ENCODE measurements around the gene MTG2. TPM values are rescaled to one million over a fixed set of nuclear protein-coding genes. Genes with fewer than 3 reads are reported as not detected.

MTG2 gene
- total and polyA plus RNA-seq, 2 of the 13 experiments (the other 11 are each of a cell fraction or from before 2014, with no cell fraction given) = 20.4 to 37.8 TPM

DNA sequence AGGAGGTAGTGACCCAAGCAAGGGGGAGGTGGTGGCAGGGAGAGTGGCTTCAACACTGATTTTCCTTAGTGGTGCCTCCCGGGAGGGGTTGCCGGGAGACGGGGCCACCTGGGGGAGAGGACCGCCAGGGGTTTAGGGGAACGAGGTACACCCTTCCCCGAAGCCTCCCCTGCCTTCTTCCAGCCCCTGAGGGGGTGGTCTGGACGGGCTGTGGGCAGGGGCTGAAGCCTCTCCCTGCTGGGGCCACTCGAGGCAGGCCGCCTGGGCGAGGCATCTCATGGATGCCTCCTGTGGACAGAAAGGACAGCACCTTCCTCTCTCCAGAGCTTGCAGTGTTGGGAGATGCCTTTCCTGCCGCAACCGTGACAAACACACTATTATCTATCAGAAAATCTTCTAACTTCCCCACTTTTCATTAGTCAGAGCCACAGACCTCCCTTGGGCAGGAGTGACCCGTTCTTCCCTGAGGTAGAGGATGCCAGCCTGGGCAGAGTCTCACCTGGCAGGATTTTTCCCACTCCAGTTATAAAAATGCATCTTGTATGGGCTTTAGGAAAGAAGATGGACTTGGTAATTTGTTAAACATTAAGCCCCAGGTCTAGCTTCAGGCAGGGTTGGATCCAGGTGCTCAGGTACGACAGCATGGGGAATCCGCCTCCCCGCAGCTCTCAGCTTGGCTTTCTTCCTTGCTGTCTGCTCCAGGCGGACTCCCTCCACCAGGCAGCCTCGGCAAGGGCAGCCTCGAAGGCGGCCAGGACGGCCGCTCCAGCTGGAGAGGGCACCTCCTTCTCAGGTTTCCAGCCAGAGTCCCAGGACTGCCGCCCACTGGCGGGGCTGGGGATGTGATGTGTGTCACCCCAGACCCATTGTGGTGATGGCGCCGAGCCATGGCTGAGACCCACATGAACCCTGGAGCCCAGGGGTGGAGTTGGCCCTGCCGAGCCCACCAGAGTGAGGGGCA is 26.2 kb downstream of the MTG2 start (continued):
- TF ChIP-seq, protein P1, sequence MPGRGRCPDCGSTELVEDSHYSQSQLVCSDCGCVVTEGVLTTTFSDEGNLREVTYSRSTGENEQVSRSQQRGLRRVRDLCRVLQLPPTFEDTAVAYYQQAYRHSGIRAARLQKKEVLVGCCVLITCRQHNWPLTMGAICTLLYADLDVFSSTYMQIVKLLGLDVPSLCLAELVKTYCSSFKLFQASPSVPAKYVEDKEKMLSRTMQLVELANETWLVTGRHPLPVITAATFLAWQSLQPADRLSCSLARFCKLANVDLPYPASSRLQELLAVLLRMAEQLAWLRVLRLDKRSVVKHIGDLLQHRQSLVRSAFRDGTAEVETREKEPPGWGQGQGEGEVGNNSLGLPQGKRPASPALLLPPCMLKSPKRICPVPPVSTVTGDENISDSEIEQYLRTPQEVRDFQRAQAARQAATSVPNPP (CRISPR knock-in tag; IDR thresholded peaks at IDR 0.05) = no peak
- no peak for TF ChIP-seq THAP11 (CRISPR knock-in tag; IDR thresholded peaks at IDR 0.05)
- TF ChIP-seq, protein P2, sequence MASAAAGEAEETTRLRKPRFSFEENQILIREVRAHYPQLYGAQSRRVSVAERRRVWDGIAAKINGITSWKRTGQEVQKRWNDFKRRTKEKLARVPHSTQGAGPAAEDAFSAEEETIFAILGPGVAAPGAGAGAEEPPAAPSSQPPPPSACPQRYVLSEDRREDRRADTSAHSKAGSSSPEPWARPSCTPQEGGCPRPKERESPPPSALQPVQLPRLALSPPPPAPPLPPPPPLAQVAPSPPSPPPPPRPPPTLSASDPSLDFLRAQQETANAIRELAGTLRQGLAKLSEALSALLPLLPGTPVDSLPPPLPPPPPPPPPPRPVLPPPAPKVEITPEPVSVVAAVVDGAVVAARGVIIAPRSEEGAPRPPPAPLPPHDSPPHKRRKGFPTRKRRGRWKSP (CRISPR knock-in tag; IDR thresholded peaks at IDR 0.05) = no peak
- TF ChIP-seq FOXM1 (CRISPR knock-in tag; IDR thresholded peaks at IDR 0.05) = no peak
- no peak for TF ChIP-seq ZNF543 (CRISPR knock-in tag; IDR thresholded peaks at IDR 0.05)
- TF ChIP-seq, protein P3, sequence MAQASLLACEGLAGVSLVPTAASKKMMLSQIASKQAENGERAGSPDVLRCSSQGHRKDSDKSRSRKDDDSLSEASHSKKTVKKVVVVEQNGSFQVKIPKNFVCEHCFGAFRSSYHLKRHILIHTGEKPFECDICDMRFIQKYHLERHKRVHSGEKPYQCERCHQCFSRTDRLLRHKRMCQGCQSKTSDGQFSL (CRISPR knock-in tag; IDR thresholded peaks at IDR 0.05) = no peak; the same call in 1 of the 2 replicates
- TF ChIP-seq ZNF317 (CRISPR knock-in tag; IDR thresholded peaks at IDR 0.05) = no peak
- TF ChIP-seq IKZF4 (CRISPR knock-in tag; IDR thresholded peaks at IDR 0.05; ENCODE audit: borderline replicate concordance, low read depth, not compliant biosample characterization) = no peak
- TF ChIP-seq, protein P4, sequence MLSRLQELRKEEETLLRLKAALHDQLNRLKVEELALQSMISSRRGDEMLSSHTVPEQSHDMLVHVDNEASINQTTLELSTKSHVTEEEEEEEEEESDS (CRISPR knock-in tag; IDR thresholded peaks at IDR 0.05; ENCODE audit: borderline replicate concordance) = no peak
- no peak for TF ChIP-seq TMF1 (CRISPR knock-in tag; IDR thresholded peaks at IDR 0.05; ENCODE audit: low read depth)
- TF ChIP-seq CAMTA2 (CRISPR knock-in tag; IDR thresholded peaks at IDR 0.05; ENCODE audit: borderline replicate concordance) = no peak
- no peak for TF ChIP-seq ZNF616 (CRISPR knock-in tag; IDR thresholded peaks at IDR 0.05; ENCODE audit: low read depth)
- TF ChIP-seq, protein P5, sequence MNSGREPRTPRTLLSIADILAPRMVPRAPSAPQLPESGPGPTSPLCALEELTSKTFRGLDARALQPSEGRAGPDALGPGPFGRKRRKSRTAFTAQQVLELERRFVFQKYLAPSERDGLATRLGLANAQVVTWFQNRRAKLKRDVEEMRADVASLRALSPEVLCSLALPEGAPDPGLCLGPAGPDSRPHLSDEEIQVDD (CRISPR knock-in tag; IDR thresholded peaks at IDR 0.05; ENCODE audit: borderline replicate concordance) = 0 out of 2 replicates have a peak, but pooled peaks have one; percentile 36
- no peak for TF ChIP-seq ZFP82 (CRISPR knock-in tag; IDR thresholded peaks at IDR 0.05; ENCODE audit: borderline replicate concordance)
- no peak for TF ChIP-seq RARG (CRISPR knock-in tag; IDR thresholded peaks at IDR 0.05; ENCODE audit: low read depth)
- TF ChIP-seq KDM5B (CRISPR knock-in tag; IDR thresholded peaks at IDR 0.05; ENCODE audit: borderline replicate concordance) = no peak; the same call in 1 of the 2 replicates
- peak; percentile 86; the same call in 1 of the 2 replicates for TF ChIP-seq ZMYM3 (CRISPR knock-in tag; IDR thresholded peaks at IDR 0.05)
- no peak for TF ChIP-seq ZNF12 (CRISPR knock-in tag; IDR thresholded peaks at IDR 0.05)
- no peak for TF ChIP-seq KLF11 (CRISPR knock-in tag; IDR thresholded peaks at IDR 0.05)
- TF ChIP-seq, protein P6, sequence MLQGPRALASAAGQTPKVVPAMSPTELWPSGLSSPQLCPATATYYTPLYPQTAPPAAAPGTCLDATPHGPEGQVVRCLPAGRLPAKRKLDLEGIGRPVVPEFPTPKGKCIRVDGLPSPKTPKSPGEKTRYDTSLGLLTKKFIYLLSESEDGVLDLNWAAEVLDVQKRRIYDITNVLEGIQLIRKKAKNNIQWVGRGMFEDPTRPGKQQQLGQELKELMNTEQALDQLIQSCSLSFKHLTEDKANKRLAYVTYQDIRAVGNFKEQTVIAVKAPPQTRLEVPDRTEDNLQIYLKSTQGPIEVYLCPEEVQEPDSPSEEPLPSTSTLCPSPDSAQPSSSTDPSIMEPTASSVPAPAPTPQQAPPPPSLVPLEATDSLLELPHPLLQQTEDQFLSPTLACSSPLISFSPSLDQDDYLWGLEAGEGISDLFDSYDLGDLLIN (CRISPR knock-in tag; IDR thresholded peaks at IDR 0.05; ENCODE audit: borderline replicate concordance) = peak; percentile 9; the same call in 1 of the 2 replicates

Measured in HepG2 (cell line).